GM10248 (cell line): Measurements from ENCODE around the gene PRKCSH.

Source experiments
- CTCF ChIA-PET: fragments of 300-600 bp; sonication (Branson Sonifier 250); formaldehyde crosslinking; extraction: SDS; loops from one replicate; lab custom pipeline; 2021; ENCODE audit warnings: antibody characterized with exemption; lab: Yijun Ruan, JAX
- POLR2A ChIA-PET: fragments of 350-650 bp; sonication (Branson Sonifier 250); formaldehyde crosslinking; extraction: SDS; loops from one replicate; lab custom pipeline; 2020; ENCODE audit warnings: antibody characterized with exemption; lab: Yijun Ruan, JAX
- DNase-seq: peaks from one replicate; pipeline ENCODE4 v3.0.0; 2012; ENCODE audit errors: extremely low spot score
- CTCF ChIP-seq: IDR thresholded peaks from 2 replicates; pipeline ENCODE4 v1.5.1; 2012; ENCODE audit warnings: mild to moderate bottlenecking, low read depth; ENCODE audit errors: extremely low read depth, missing control alignments, control extremely low read depth

The PRKCSH gene

GRCh38 chr19:11495481-11495880, 60.0 kb downstream of the PRKCSH start:
- ChIA-PET CTCF (interaction anchor here (1.0 to 2.2 kb wide), 5 partner anchors 10 to 118 kb away, joined by 4 to 8 read pairs (median 5); no protein-coding TSS in a partner anchor), POLR2A (interaction anchor here (1.0 kb wide), 1 partner anchor 91 kb away, joined by 3 read pairs; no protein-coding TSS in a partner anchor)
- no peak for DNase-seq
- TF ChIP-seq CTCF, result no peak

GRCh38 chr19:11495885-11496284, 60.5 kb downstream of the PRKCSH start:
- POLR2A ChIA-PET, result no interaction called here
- DNase-seq, result no peak
- TF ChIP-seq CTCF, result no peak
- CTCF ChIA-PET, result interaction anchor here (0.9 to 2.2 kb wide), 6 partner anchors 11 to 202 kb away, joined by 3 to 8 read pairs (median 4); no protein-coding TSS in a partner anchor

GRCh38 chr19:11496391-11497163, 61.1 kb downstream of the PRKCSH start:
- POLR2A ChIA-PET, result no interaction called here
- DNase-seq, result peak; percentile 77
- peak; percentile 48 for TF ChIP-seq CTCF
- CTCF ChIA-PET, result interaction anchor here (0.9 to 2.2 kb wide), 8 partner anchors 8 to 203 kb away, joined by 3 to 8 read pairs (median 4); no protein-coding TSS in a partner anchor

GRCh38 chr19:11499220-11499726, 63.8 kb downstream of the PRKCSH start:
- no peak for TF ChIP-seq CTCF
- POLR2A ChIA-PET, result no interaction called here
- CTCF ChIA-PET, result interaction anchor here (2.1 to 4.1 kb wide), 2 partner anchors 17 to 61 kb away, joined by 6 to 16 read pairs; no protein-coding TSS in a partner anchor
- no peak for DNase-seq

GRCh38 chr19:11499890-11500420, 64.5 kb downstream of the PRKCSH start:
- DNase-seq, result no peak
- ChIA-PET CTCF (interaction anchor here (2.1 to 4.1 kb wide), 2 partner anchors 17 to 61 kb away, joined by 6 to 16 read pairs; no protein-coding TSS in a partner anchor), POLR2A (no interaction called here)
- TF ChIP-seq CTCF, result no peak
